ENCODE data around the gene MYO18B. TPM values are rescaled to one million over a fixed set of nuclear protein-coding genes. Genes with fewer than 3 reads are reported as not detected.
A peak's percentile ranks its signal among the peaks of the same experiment; 100 is the strongest.

The MYO18B gene
- total RNA-seq, 2 experiments from 2014 or later, result 1.6 to 1.8 TPM

GRCh38 chr22:25698461-25698860 is 43.5 kb upstream of the MYO18B start:
- Mint-ChIP-seq H3K4me3 (no peak overlapping the region), H3K27me3 (no peaks in the 10 kb centered on the region), H3K36me3 (ENCODE audit: low read depth) (peaks cover 3% of the 10 kb centered on the region), H3K27ac (no peak overlapping the region), H3K9me3 (no peaks in the 10 kb centered on the region), H3K4me1 (ENCODE audit: low read depth) (peaks cover 12% of the 10 kb centered on the region)
- ChIA-PET POLR2A (no interaction called here), CTCF (no interaction called here)
- intact Hi-C loops (cut with micrococcal nuclease), result no loop called here
- ATAC-seq (no peak), DNase-seq (no peak)
- TF ChIP-seq CTCF (IDR thresholded peaks at IDR 0.05), result no peak

GRCh38 chr22:25698978-25699377 is 43.0 kb upstream of the MYO18B start:
- intact Hi-C loops (cut with micrococcal nuclease), result no loop called here
- H3K4me1 Mint-ChIP-seq (ENCODE audit: low read depth), result peaks cover 15% of the 10 kb centered on the region
- H3K9me3 Mint-ChIP-seq, result no peaks in the 10 kb centered on the region
- no peak for DNase-seq
- H3K27me3 Mint-ChIP-seq, result no peaks in the 10 kb centered on the region
- CTCF ChIA-PET, result no interaction called here
- no peak overlapping the region for H3K4me3 Mint-ChIP-seq
- POLR2A ChIA-PET, result no interaction called here
- no peak for ATAC-seq
- TF ChIP-seq CTCF (IDR thresholded peaks at IDR 0.05), result no peak
- H3K27ac Mint-ChIP-seq, result no peak overlapping the region
- H3K36me3 Mint-ChIP-seq (ENCODE audit: low read depth), result peaks cover 3% of the 10 kb centered on the region

- ATAC-seq, result no peak
- Mint-ChIP-seq H3K4me3 (no peak overlapping the region), H3K4me1 (ENCODE audit: low read depth) (peaks cover 15% of the 10 kb centered on the region), H3K27ac (no peak overlapping the region), H3K9me3 (no peaks in the 10 kb centered on the region), H3K27me3 (no peaks in the 10 kb centered on the region), H3K36me3 (ENCODE audit: low read depth) (peaks cover 10% of the 10 kb centered on the region)
- TF ChIP-seq CTCF (IDR thresholded peaks at IDR 0.05), result no peak
- intact Hi-C loops (cut with micrococcal nuclease), result loop anchor here (10.0 kb wide), 2 partner anchors 74 to 236 kb away; no protein-coding TSS in a partner anchor
- ChIA-PET POLR2A (no interaction called here), CTCF (interaction anchor here (0.7 to 4.5 kb wide), 10 partner anchors 12 to 254 kb away, joined by 3 to 15 read pairs (median 4); no protein-coding TSS in a partner anchor)
- no peak for DNase-seq
These were observed 40.8 kb upstream of the MYO18B start for GRCh38 chr22:25701056-25701780.

GRCh38 chr22:25702040-25702439 is 39.9 kb upstream of the MYO18B start:
- no peak overlapping the region for H3K4me3 Mint-ChIP-seq
- no peak for ATAC-seq
- POLR2A ChIA-PET, result no interaction called here
- DNase-seq, result no peak
- peak; percentile 38 for TF ChIP-seq CTCF (IDR thresholded peaks at IDR 0.05)
- H3K27ac Mint-ChIP-seq, result no peak overlapping the region
- intact Hi-C loops (cut with micrococcal nuclease), result loop anchor here (10.0 kb wide), 2 partner anchors 73 to 237 kb away; no protein-coding TSS in a partner anchor
- no peaks in the 10 kb centered on the region for H3K27me3 Mint-ChIP-seq
- H3K4me1 Mint-ChIP-seq (ENCODE audit: low read depth), result peaks cover 15% of the 10 kb centered on the region
- no peaks in the 10 kb centered on the region for H3K9me3 Mint-ChIP-seq
- peaks cover 10% of the 10 kb centered on the region for H3K36me3 Mint-ChIP-seq (ENCODE audit: low read depth)
- CTCF ChIA-PET, result interaction anchor here (0.9 to 4.5 kb wide), 7 partner anchors 27 to 255 kb away, joined by 3 to 15 read pairs (median 4); no protein-coding TSS in a partner anchor

- H3K27me3 Mint-ChIP-seq, result no peaks in the 10 kb centered on the region
- DNase-seq (peak; percentile 32), ATAC-seq (peak; percentile 88)
- intact Hi-C loops (cut with micrococcal nuclease), result loop anchor here (10.0 kb wide), 2 partner anchors 72 to 238 kb away; no protein-coding TSS in a partner anchor
- no peak overlapping the region for H3K4me3 Mint-ChIP-seq
- H3K36me3 Mint-ChIP-seq (ENCODE audit: low read depth), result peaks cover 14% of the 10 kb centered on the region
- ChIA-PET CTCF (interaction anchor here (0.6 to 4.5 kb wide), 8 partner anchors 28 to 255 kb away, joined by 3 to 15 read pairs (median 4); no protein-coding TSS in a partner anchor), POLR2A (no interaction called here)
- peak overlapping the region; percentile 10 for H3K27ac Mint-ChIP-seq
- H3K9me3 Mint-ChIP-seq, result no peaks in the 10 kb centered on the region
- no peak for TF ChIP-seq CTCF (IDR thresholded peaks at IDR 0.05)
- H3K4me1 Mint-ChIP-seq (ENCODE audit: low read depth), result peaks cover 15% of the 10 kb centered on the region
These were observed 39.3 kb upstream of the MYO18B start for GRCh38 chr22:25702571-25703167.
